ENCODE results near the gene KLRF1.

DNA sequence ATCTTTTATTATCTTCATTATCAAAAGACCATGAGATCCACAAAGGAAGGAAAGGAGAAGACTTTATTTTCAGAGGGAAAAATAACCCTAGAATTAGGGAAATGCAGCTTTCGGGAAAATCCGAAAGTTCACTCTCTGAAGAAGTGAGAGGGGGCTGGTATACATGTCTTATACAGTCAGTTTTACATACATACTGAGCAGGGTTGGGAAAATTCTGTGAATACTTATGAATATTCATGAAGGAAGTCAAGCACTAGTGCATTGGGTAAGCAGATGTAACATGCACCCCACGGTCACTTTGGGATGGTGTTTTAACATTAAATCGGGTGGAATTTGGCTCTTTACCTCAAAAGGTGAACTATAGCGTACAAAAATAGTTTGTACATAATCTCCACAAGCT, 15.7 kb upstream of the KLRF1 start:
- TF ChIP-seq EZH2phosphoT487 (IDR thresholded peaks at IDR 0.05; ENCODE audit: insufficient read depth, low read depth) = no peak
- TF ChIP-seq EZH2 (IDR thresholded peaks at IDR 0.05; ENCODE audit: insufficient read depth, poor library complexity, severe bottlenecking) = no peak

Measured in GM23248 (cell line).